ENCODE data around the gene FOXO1.
A peak's percentile ranks its signal among the peaks of the same experiment; 100 is the strongest.

The FOXO1 gene

GRCh38 chr13:40576369-40576768 lies 90.1 kb downstream of the FOXO1 start:
- Mint-ChIP-seq H3K27me3 (no peaks in the 10 kb centered on the region), H3K9me3 (no peaks in the 10 kb centered on the region), H3K27ac (peak overlapping the region; percentile 83), H3K4me3 (no peak overlapping the region), H3K36me3 (ENCODE audit: low read depth) (peaks cover 37% of the 10 kb centered on the region), H3K4me1 (ENCODE audit: low read depth) (peaks cover 98% of the 10 kb centered on the region)
- DNase-seq = no peak

GRCh38 chr13:40572961-40573360 lies 93.5 kb downstream of the FOXO1 start:
- Mint-ChIP-seq H3K36me3 (ENCODE audit: low read depth) (peaks cover 35% of the 10 kb centered on the region), H3K27me3 (no peaks in the 10 kb centered on the region), H3K27ac (peak overlapping the region; percentile 84), H3K4me1 (ENCODE audit: low read depth) (peaks cover 95% of the 10 kb centered on the region), H3K9me3 (no peaks in the 10 kb centered on the region), H3K4me3 (no peak overlapping the region)
- DNase-seq = no peak

DNA sequence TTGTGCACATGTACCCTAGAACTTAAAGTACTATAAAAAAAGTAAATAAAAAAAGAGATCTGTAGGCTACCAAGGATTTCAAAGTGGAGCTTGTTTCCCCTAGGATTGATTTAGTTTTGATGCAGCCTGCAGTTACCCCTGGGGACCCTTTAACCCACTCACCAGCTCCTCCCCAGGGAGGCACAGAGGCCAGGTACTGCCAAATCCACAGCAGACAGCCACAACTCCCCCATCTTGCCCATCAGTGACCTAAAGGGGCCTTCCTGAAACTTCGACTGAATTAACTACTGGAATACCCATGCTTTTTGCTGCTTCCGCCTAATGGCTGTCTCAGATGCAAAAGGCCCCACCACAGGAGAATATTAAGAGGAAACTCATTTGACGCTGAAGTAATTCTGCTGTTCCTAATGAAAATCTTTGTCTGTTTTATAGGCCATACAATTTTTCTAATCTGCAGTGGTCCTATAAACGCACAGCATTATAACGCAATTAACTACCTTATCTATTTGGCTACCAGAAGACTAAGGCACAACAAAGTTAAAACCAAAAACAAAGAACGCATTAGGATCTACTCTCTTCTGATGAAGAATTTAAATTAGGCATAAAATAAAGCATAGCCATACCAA lies 95.0 kb downstream of the FOXO1 start:
- Mint-ChIP-seq H3K4me3 (peak overlapping the region; percentile 13), H3K36me3 (ENCODE audit: low read depth) (peaks cover 29% of the 10 kb centered on the region), H3K4me1 (ENCODE audit: low read depth) (peaks cover 93% of the 10 kb centered on the region), H3K27ac (peak overlapping the region; percentile 81), H3K9me3 (no peaks in the 10 kb centered on the region), H3K27me3 (no peaks in the 10 kb centered on the region)
- no peak for DNase-seq

GRCh38 chr13:40570930-40571329 lies 95.5 kb downstream of the FOXO1 start:
- Mint-ChIP-seq H3K4me1 (ENCODE audit: low read depth) (peaks cover 90% of the 10 kb centered on the region), H3K9me3 (no peaks in the 10 kb centered on the region), H3K4me3 (no peak overlapping the region), H3K27me3 (no peaks in the 10 kb centered on the region), H3K27ac (peak overlapping the region; percentile 81), H3K36me3 (ENCODE audit: low read depth) (peaks cover 26% of the 10 kb centered on the region)
- DNase-seq = no peak

DNA sequence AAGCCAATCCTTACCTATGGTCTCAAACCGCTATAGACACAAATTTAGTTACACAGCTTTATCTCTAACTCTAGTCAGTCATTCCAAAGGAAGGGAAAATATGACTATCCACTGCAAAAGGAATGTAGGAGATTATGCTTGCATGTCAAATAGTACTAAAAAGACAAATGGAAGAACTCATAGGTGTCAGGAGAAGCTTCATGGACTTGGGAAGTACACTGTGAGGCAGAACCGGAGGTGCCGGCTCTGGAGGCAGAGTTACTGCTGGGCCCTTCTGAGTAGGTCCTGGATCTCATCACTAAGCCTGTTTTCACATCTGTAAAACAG lies 97.5 kb downstream of the FOXO1 start:
- Mint-ChIP-seq H3K9me3 (no peaks in the 10 kb centered on the region), H3K27me3 (no peaks in the 10 kb centered on the region), H3K27ac (peak overlapping the region; percentile 20), H3K4me3 (no peak overlapping the region), H3K4me1 (ENCODE audit: low read depth) (peaks cover 90% of the 10 kb centered on the region), H3K36me3 (ENCODE audit: low read depth) (peaks cover 15% of the 10 kb centered on the region)
- no peak for DNase-seq

DNA sequence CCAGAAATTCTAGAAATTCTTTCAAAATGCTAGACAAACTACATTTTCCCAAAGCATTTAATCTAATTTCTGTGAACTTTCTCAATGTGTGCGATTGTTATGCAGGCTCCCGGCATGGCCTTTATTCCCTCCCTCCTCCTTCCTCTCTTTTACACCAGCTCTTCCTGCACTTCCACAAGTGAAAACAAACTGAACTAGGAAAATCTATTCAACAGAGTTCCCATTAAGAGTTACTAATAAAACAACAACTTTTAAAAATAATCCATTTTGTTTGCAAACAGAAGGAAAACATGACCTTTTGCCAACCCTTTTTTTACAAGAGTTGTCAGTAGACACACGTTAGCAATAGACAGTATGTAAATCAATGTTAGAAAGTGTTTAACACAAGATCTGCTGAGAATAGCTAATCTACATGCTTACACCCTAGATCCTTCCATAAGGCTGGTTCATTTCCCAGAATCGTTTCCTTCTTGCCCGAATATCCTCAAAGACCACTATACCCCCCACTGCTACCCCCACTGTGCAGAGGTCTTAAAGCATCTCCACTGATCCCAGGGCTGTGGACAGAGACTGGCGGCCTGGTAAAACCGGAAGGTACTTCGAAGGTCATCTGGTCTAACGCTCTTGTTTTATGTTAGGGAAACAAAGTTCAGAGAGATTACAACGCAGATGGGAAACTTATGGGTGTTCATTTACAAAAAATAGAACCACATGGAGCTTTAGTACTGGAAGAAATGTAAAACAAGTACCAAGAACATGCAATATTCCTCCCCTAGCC lies 98.0 kb downstream of the FOXO1 start:
- no peak for DNase-seq
- Mint-ChIP-seq H3K9me3 (no peaks in the 10 kb centered on the region), H3K4me1 (ENCODE audit: low read depth) (peaks cover 90% of the 10 kb centered on the region), H3K36me3 (ENCODE audit: low read depth) (peaks cover 11% of the 10 kb centered on the region), H3K27me3 (no peaks in the 10 kb centered on the region), H3K27ac (peak overlapping the region; percentile 20), H3K4me3 (no peak overlapping the region)

GRCh38 chr13:40566811-40567210 lies 99.6 kb downstream of the FOXO1 start:
- Mint-ChIP-seq H3K4me3 (no peak overlapping the region), H3K27me3 (no peaks in the 10 kb centered on the region), H3K9me3 (no peaks in the 10 kb centered on the region), H3K36me3 (ENCODE audit: low read depth) (peaks cover 12% of the 10 kb centered on the region), H3K4me1 (ENCODE audit: low read depth) (peaks cover 92% of the 10 kb centered on the region), H3K27ac (peak overlapping the region; percentile 52)
- DNase-seq = no peak

DNA sequence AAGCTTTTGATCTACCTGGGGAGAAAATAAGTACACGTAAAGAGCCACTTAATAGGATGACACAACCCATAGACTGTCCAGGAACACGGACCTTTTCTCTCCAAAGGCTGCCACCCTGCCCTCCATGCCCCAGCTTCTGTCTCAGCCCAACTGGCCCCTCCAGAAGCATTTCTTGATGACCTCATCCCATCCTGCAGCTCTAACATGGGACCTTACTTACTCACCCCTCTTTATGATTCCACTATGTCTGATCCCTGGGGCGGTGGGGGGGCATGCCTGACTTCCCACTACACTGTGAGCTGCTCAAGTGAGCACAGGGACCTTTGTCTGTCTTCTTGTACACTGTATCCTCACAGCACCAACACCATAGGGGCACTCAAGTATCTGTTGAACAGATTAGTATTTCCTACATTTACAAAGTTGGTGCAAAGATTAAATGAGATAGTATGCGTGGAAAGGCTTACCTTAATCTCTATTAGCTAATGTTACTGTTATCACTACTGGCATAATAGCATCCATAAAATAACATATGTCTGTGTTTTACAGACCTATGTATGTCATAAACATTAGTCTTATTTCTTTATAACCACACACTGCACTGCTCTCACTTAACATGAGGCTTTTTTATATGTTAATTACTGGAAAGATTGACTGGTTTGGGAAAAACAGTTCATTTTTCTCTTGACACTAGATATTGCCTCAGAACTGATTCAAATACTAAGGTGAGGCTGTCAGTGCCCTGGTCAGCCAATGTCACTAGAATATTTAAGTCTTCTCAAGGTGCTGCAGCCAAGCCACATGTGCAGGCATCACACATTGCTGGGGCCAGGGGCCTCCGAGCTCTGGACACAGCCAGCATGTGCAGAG lies 100.9 kb downstream of the FOXO1 start:
- Mint-ChIP-seq H3K27me3 (no peaks in the 10 kb centered on the region), H3K4me3 (peak overlapping the region; percentile 2), H3K4me1 (ENCODE audit: low read depth) (peaks cover 85% of the 10 kb centered on the region), H3K27ac (peak overlapping the region; percentile 88), H3K36me3 (ENCODE audit: low read depth) (peaks cover 17% of the 10 kb centered on the region), H3K9me3 (peaks cover 5% of the 10 kb centered on the region)
- DNase-seq = no peak

DNA sequence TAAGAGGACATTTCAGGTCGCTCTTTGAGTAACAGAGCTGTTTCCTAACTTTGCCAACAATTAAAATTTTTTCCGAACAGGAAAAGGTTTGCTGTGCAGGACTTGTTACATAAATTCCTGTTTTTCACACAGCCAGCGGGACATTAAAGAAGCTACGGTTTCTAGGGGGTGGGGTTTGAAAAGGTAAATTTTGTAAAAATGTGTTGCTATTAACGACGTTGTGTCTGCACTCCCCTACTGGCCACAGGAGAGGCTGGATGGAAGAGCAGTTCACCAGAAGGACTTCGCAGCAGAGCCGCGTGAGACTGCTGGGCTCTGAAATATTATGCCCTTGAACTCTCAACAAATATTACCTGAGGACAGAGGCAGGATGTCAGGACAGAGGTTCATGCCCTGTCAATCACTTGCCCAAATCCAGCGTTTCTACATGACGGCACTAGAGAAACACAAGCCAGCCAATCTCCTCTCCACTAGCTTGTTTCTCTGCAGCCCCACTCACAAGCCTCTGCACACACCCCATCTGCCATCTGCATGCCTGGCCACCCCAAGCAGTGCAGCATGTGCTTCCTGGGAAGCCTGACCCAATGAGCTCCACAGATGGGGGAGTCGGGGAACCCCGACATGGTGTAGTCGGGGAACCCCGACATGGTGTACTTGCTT lies 102.0 kb downstream of the FOXO1 start:
- H3K9me3 Mint-ChIP-seq = peaks cover 11% of the 10 kb centered on the region
- H3K27me3 Mint-ChIP-seq = no peaks in the 10 kb centered on the region
- H3K27ac Mint-ChIP-seq = peak overlapping the region; percentile 88
- peaks cover 89% of the 10 kb centered on the region for H3K4me1 Mint-ChIP-seq (ENCODE audit: low read depth)
- peaks cover 27% of the 10 kb centered on the region for H3K36me3 Mint-ChIP-seq (ENCODE audit: low read depth)
- no peak for DNase-seq
- H3K4me3 Mint-ChIP-seq = peak overlapping the region; percentile 17

GRCh38 chr13:40563350-40564125 lies 102.9 kb downstream of the FOXO1 start:
- peak overlapping the region; percentile 17 for H3K4me3 Mint-ChIP-seq
- H3K4me1 Mint-ChIP-seq (ENCODE audit: low read depth) = peaks cover 89% of the 10 kb centered on the region
- no peak for DNase-seq
- peaks cover 13% of the 10 kb centered on the region for H3K9me3 Mint-ChIP-seq
- peak overlapping the region; percentile 88 for H3K27ac Mint-ChIP-seq
- no peaks in the 10 kb centered on the region for H3K27me3 Mint-ChIP-seq
- H3K36me3 Mint-ChIP-seq (ENCODE audit: low read depth) = peaks cover 35% of the 10 kb centered on the region

- no peak for DNase-seq
- peaks cover 38% of the 10 kb centered on the region for H3K36me3 Mint-ChIP-seq (ENCODE audit: low read depth)
- no peak overlapping the region for H3K4me3 Mint-ChIP-seq
- H3K27ac Mint-ChIP-seq = peak overlapping the region; percentile 88
- H3K4me1 Mint-ChIP-seq (ENCODE audit: low read depth) = peaks cover 88% of the 10 kb centered on the region
- no peaks in the 10 kb centered on the region for H3K27me3 Mint-ChIP-seq
- H3K9me3 Mint-ChIP-seq = peaks cover 13% of the 10 kb centered on the region
Observed at GRCh38 chr13:40562975-40563349, 103.5 kb downstream of the FOXO1 start.

DNA sequence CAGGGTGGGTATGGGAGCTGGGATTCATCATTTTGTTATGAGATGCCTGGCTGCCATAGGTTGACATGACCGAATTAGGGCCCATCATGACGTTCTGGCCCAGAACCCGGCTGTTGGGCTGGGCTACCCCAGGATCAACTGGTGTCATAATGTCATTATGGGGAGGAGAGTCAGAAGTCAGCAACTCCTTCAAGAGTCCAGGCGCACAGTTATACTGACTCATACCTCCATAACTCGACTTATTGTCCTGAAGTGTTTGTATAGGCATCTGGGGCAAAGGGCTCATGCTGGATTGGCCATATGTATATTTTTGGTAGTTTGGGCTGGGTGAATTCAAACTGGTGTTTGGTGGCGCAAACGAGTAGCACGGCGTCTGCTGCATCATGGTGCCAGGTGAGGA lies 106.5 kb downstream of the FOXO1 start:
- Mint-ChIP-seq H3K27me3 (no peaks in the 10 kb centered on the region), H3K36me3 (ENCODE audit: low read depth) (peaks cover 67% of the 10 kb centered on the region), H3K4me3 (no peak overlapping the region), H3K4me1 (ENCODE audit: low read depth) (peaks cover 87% of the 10 kb centered on the region), H3K27ac (peak overlapping the region; percentile 76), H3K9me3 (peaks cover 13% of the 10 kb centered on the region)
- DNase-seq = no peak

GRCh38 chr13:40558656-40559055 lies 107.8 kb downstream of the FOXO1 start:
- H3K4me3 Mint-ChIP-seq = no peak overlapping the region
- no peak for DNase-seq
- no peaks in the 10 kb centered on the region for H3K27me3 Mint-ChIP-seq
- peak overlapping the region; percentile 93 for H3K27ac Mint-ChIP-seq
- peaks cover 13% of the 10 kb centered on the region for H3K9me3 Mint-ChIP-seq
- H3K36me3 Mint-ChIP-seq (ENCODE audit: low read depth) = peaks cover 78% of the 10 kb centered on the region
- peaks cover 86% of the 10 kb centered on the region for H3K4me1 Mint-ChIP-seq (ENCODE audit: low read depth)

DNA sequence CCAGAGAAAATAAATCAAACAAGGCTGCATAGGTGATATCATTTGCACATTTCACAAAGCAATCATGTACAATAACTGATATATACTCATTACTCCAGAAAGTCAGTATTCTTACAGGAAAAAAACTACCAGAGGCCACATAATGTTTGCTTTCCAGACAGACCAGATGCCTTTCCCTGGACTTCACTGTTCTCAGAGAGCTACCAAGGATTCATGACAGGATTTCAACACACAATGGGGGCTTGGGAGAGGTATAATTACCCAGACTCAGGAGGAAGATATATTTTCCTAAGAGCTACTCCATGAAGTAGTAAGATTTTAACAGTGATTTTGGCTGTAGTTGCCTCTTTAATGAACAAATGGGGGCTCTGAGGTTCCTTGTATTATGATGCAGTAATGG lies 110.0 kb downstream of the FOXO1 start:
- H3K4me3 Mint-ChIP-seq = no peak overlapping the region
- H3K27me3 Mint-ChIP-seq = no peaks in the 10 kb centered on the region
- H3K4me1 Mint-ChIP-seq (ENCODE audit: low read depth) = peaks cover 86% of the 10 kb centered on the region
- DNase-seq = no peak
- H3K36me3 Mint-ChIP-seq (ENCODE audit: low read depth) = peaks cover 77% of the 10 kb centered on the region
- no peak overlapping the region for H3K27ac Mint-ChIP-seq
- H3K9me3 Mint-ChIP-seq = peaks cover 13% of the 10 kb centered on the region

All from activated T-cell treated with anti-CD3 and anti-CD28 coated beads, Interleukin-2, amount 50 U/mL, for 24 hours (primary cell).